Measurements from ENCODE around the gene RALGPS1.

Gene RALGPS1

DNA sequence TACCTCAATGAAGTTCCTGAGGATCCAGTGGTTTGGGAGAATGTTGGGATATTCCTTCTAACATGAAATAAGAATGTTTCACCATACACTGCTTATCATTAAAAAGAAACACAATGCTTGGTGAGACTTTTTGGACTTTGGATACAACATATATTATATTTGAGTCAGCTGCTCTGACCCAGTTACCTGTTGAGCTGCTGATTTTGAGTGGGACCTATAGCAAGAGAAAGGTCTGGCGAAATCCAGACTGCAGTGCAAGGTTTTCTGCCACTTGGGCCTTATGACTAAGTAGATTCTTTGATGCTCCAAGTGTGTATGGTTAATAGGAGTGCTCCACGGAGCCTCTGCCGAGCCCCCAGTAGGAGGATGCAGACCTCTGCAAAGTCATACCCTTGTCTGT lies 10.0 kb upstream of the RALGPS1 start:
- DNase-seq (ENCODE audit: low read depth in 3 of 3): no peak

DNA sequence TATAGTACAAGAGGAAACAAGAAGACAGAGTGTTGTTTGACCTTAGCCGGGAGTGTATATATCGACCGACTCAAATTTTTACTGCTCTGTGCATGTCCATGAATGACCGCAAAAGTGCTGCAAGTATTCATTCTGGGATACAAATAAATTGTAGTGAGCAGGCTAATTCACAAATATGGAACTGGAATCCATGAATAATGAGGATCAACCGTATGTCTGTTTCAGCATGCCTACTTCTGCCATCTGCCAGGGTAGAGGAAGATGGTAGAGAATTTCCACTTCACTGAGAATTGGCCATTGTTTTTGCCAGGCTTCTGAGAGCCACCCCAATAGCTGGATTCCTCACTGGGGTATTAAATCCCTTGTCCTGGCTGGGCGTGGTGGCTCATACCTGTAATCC lies 8.5 kb upstream of the RALGPS1 start:
- DNase-seq (ENCODE audit: low read depth in 3 of 3): no peak

DNA sequence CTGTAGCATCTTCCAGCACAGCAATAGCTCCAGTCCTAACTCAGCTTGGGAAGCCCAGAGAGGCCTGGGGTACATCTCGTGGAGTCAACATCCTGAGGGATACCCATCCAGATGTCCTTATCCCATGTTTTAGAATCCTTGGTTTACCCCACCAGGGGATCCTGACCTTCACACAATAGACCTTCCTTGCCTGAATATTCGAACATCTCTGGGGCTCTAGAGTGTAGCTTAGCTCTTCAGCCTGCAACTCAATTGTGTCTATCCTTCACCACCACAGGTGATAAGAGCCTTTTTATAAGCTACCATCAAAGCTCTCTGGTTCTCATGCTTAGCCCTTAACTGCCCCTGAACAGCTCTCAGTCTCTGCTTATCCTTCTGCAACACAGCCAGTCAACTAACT lies 7.5 kb upstream of the RALGPS1 start:
- DNase-seq (ENCODE audit: low read depth in 3 of 3): no peak

DNA sequence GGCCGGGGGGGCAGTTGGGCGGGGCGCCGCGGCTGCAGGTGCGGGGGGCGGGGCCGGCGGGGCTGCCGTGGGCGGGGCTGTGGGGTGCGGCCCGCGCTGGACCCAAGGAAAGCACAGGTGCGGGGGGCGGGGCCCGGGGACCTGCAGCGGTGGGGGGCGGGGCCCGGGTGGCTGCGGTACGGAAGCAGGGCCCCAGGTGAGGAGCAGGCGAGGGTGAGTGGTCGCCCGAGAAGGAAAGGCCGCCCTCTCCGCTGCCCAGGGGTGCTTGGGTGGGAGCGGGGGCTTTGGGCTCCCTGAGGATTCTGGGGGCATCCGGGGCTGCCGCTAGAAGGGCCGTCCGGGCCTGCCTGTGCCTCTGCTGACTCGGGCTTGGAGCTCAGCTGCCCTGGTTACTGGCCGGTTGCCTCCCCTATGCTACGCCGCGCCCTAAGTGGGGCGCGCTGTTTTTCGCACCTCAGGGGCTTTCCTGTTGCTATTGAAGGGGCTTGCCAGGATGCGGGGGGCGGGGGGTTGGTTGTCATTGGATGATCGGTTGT lies 767 bp downstream of the RALGPS1 start:
- peak in 2 of 3 experiments; percentile 3 to 12 for DNase-seq (ENCODE audit: low read depth in 3 of 3)

DNA sequence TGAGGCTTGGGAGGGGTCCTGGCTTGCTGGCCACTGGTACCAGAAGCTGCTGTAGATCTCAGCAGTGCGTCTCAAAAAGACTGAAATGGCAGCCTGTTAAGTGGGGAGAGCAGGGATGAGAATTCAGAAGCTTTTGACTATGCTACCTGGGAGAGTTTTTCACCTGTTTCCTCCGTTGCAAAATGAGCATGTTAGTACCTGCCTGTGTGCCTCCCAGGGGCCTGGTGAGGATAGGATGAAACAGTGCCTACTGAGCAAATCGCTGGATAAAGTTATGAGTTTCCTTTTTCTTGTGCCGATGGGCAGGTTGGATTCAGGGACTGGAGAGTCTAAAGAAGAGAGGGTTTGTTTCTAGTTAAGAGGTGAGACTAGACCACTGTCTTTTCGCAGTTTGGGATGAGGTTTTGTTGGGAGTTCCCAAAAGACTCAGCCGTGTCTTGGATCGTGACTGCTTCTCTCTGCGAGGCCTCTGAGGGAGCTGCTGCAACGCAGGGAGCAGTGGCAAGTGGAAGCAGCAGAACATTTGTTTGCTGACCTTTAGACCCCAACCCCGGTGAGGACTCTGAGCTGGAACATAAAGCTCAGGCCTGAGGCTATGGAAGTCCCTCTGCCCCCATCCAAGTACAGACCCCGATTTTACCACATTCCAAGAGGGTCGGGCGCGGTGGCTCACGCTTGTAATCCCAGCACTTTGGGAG lies 1.4 kb downstream of the RALGPS1 start:
- DNase-seq (ENCODE audit: low read depth in 3 of 3): no peak

DNA sequence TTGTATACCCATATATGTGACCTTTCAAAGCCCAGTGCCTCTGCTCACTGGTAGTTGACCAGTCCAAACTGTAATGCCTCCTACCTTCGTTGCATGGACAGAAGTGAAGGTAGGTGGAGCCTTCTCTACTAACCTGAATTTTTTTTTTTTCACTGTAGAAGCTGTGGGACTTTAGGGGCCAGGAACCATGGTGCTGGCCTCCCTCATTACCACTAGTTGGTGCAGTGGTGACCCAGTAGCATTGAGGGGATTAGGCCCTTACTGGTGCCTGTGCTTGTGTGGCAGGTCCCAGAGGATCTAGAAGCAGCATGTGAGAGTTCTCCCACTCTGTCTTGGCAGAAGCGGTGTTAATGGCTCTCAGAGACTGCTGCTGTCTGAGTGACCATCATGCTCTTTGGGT lies 2.3 kb downstream of the RALGPS1 start:
- DNase-seq (ENCODE audit: low read depth in 3 of 3): no peak

DNA sequence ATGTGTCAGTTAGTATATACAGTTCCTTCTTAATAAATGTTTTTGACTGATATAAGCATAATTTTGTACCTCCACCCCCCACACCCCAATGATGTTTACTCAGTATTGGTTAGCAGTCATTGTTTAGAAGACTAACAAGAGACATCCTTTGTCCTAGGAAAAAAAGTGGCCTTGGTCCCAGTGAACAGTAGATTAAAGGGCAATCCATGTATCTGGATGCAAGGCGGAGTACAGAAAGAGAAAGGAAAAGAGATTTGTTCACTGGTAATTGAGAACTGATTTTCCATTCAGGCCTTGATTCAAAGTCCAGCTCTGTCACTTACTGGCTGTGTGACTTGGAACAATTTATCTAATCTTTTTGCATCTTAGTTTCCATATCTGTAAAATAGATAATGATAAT lies 4.6 kb downstream of the RALGPS1 start:
- DNase-seq (ENCODE audit: low read depth in 3 of 3): no peak

DNA sequence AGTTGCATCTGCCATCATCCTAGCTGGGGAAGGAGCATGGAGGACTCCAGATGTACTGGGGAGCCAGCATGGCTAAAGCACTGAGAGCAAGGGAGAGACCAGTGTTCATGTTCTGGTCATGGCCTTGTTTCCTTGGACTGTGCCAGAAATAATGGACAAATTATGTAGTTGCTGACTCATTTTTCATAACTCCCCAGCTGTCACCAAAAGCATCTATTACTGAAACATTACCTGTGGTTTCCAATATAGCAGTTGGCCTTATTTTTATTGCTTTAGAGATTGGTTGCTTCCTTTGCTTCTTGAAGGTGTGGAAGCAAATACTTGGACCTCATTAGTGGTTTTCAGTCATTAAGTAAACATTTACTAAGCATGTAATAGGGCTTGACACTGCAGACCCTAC lies 11.3 kb downstream of the RALGPS1 start:
- no peak for DNase-seq (ENCODE audit: low read depth in 3 of 3)

DNA sequence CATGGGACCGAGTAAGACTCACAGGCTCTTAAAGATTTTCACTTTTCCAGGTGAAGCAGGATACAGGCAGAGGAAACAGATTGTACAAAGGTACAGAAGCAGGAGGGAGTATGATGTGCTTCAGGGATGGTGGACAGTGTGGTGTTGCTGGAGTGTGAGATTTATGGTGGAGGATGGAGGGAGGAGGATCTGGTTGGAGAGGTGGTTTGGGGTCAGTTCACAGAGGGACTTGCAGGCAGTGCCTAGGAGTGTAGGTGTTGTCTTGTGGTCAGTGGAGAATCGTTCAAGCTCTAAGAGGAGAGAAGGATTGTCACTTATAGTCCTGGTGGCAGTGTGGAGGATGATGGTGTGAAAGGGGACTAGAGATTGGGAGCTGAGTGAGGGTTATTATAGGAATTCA lies 11.8 kb downstream of the RALGPS1 start:
- DNase-seq (ENCODE audit: low read depth in 3 of 3): no peak

DNA sequence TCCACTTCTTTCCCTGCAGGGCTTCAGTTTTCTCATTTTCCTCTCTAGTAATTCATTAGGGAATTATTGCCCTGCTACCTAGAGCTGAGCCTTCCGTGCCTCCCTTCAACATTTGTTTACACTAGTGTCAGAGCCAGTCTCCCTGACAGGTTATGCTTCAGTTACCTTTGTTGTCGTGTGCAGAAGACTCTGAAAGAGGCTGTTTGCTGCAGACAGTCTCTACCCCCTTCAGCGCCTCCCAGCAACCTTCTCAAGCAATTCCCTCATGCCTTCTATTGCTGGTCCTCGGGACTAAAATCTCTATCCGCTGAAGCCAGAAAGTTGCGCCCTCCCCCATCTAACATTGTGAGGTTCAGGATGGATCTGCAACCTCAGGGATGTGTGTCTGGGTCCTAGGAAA lies 12.8 kb downstream of the RALGPS1 start:
- no peak for DNase-seq (ENCODE audit: low read depth in 3 of 3)

DNA sequence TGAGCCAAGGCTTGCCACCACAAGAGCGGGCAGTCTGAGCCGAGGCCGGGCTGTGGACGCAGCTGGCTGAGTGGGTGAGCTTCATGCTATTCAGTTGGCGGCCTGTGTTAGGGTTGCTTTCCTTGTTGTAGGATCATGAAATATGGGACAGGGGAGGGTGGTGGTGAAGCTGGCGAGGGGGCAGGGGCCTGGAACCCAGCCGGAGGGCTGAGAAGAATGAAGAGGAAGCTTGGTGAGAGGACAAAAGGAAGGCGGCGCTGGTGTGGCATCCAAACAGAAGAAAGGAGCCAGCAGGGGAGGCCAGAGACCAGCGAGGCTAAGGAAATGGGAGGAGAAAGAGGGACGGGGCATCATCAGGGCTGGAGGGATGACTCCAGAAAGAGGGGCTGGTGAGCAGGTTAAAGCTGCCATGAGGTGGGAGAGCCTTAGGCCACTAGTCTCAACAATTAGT lies 18.3 kb downstream of the RALGPS1 start:
- DNase-seq (ENCODE audit: low read depth in 3 of 3): no peak

DNA sequence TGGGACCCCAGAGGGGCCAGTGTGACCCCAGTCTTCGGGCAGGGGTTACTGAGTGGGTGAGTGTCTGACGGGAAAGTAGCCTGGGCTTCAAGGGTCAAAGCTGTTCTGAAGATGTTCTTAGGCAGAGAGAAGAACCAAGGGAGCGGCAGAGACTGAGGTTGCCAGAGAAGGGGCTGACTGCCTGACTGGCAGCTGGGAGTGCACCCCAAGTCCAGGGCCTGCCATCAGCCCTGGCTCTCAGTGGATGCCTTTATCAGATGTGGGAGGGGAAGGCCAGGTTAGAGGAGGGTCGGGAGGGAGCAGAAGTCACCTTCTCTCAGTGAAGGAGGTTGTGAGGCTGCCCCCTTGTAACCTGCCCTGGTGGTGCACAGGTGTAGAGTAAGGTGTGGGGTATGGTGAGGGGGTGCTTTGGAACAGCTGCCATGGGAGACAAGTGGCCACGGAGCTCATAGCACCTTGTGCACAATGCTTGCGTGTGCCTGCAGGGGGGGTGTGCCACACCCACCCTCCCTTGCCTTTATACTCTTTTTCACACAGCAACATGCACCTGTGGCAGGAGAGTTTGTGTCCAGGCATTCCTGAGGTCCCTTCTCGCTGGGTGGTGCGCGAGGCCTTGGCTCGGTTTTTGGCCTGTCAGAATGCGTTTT lies 18.9 kb downstream of the RALGPS1 start:
- DNase-seq (ENCODE audit: low read depth in 3 of 3): no peak

DNA sequence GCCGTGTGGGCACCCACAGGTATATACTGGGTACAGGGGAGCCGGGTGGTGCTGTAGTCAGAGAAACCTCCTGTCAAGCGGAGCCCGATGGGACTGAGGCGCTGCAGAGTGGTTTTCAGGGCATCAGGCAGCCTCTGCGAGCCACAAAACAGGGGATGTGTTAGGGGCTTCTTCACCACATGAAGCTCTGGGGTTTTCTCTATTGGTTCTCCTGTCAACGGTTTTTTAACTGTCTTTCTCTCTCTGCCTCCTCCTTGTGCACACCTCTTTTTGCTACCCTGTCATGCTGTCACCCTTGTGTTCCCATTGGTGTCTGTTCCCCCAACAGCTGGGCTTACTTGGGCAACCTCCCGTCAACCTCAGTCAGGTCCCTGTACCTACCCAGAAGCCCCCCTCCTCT lies 19.9 kb downstream of the RALGPS1 start:
- DNase-seq (ENCODE audit: low read depth in 3 of 3): no peak

DNA sequence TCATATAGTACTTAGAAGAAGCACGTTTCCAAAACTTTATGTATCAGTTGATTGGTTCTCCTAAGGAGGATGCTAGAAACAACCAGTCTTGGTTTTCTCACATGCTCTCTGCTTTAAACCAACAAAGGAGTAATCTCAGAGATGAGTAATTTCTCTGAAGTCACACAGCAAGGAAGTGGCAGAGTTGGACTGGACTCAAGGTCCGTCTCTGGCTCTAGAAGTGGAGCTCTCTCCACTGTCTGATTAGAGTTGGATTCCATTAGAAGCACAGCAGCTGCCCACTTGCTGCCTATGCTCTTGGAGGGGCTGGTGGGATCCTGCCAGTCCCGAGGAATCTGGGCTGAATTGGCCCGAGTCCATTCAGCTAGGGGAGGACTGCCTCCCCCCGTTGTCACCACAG lies 21.0 kb downstream of the RALGPS1 start:
- no peak for DNase-seq (ENCODE audit: low read depth in 3 of 3)

DNA sequence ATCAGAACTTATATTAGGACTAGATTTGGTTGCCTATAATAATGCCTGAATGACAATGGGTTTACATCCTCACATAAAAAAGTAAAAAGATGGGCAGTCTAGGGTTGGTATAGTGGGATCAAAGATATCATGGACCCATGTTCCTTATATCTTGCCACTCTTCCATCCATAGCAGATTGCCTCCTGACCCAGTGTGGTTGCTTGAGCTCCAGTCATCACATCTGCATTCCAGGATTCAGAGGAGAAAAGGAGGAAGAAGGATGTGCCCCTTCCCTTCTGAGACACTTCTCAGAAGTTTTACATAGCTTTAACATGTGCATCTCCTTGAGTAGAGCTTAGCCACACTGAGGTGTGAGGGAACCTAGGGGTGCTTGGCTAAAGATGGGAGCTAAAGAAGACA lies 22.9 kb downstream of the RALGPS1 start:
- DNase-seq (ENCODE audit: low read depth in 3 of 3): no peak

DNA sequence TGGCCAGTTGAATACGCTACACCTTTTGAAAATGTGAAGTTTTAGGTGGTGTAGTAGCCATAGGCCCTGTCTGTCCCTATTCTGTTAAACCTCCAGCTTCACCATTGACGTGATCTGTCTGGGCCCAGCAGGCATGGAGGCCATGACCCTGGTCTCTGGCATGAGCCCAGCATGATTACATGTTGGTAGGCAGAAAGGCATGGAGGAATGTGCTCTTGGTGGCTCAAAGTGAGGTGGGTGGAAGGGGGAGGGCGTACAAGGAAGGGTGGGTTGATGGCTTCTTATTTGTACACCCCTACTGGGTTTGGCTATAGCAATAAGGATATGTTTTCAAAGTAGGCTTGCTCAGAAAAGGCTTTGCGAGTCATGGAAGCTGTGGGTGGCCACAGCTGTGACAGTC lies 23.7 kb downstream of the RALGPS1 start:
- no peak for DNase-seq (ENCODE audit: low read depth in 3 of 3)

DNA sequence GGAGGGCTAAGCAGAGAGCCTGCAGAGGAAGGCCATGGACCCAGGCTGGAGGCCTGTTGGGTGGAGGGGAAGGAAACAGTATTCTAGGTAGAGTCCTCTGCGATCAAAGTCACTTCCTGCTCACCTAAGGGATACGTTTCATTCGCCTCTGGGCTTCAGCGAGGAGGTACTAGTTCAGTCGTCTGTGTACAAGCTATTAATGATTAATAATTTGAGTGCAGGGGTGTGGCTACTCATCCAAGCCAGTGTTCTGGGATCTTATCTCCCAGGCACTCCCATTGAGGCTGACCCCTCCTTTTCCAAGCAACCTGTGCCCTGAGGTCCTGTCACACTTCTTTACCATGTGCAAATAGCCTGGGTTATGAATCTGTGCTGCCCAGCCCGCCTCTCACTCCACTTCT lies 25.2 kb downstream of the RALGPS1 start:
- no peak for DNase-seq (ENCODE audit: low read depth in 3 of 3)

DNA sequence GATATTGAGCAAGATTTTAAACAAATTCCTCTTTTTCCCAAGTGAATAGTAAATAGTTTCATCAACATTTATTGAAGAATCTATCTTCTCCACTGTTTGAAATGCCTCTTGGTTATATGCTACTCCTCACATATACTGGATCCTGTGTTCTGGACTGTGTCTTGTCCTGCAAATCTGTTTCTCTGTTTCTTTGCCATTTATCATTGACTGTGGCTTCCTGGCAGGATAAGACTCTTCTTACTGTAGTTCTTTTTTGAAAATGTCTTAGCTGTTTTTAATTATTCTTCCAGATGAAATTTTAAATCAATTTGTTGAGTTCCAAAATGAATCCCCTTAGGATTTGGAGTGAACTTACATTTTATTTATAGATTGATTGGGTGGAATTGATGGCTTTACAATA lies 27.8 kb downstream of the RALGPS1 start:
- no peak for DNase-seq (ENCODE audit: low read depth in 3 of 3)

DNA sequence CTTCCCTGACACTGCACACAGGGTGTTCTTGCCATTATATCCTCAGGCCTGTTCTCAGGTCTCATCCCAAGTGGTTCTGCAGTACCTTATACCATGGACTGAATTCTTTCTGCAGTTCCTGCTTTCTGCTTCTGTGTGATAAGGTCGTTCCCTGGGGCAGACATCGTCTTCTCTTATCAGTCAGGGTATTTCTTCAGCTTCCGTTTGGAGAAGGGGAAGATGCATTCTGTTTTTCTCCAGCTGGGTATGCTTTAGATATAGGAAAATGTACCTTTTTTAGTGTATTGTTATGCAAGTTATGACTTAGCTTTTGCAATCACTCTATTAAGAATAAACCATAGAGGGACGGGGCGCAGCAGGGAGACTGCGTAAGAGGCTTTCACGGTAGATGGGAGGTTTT lies 31.1 kb downstream of the RALGPS1 start:
- DNase-seq (ENCODE audit: low read depth in 3 of 3): no peak

DNA sequence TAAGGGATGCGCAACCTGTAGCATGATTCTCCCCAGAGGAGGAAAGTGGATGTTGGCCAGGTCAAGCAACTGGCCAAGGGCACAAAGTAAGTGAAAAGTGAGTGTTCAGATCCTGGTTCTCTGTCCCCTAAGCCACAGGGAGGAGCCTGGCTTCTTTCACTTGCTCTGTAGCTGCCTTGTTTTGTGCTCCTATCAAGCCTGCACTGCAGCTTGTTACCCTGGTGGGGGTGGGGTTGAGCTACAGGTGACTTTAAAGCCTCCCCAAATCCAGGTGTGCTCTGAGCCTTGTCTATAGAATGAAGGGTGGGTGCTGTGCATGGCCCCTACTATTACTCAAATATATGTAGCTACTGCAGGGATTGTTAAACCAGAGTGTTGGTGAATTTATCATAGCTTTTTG lies 32.9 kb downstream of the RALGPS1 start:
- no peak for DNase-seq (ENCODE audit: low read depth in 3 of 3)

DNA sequence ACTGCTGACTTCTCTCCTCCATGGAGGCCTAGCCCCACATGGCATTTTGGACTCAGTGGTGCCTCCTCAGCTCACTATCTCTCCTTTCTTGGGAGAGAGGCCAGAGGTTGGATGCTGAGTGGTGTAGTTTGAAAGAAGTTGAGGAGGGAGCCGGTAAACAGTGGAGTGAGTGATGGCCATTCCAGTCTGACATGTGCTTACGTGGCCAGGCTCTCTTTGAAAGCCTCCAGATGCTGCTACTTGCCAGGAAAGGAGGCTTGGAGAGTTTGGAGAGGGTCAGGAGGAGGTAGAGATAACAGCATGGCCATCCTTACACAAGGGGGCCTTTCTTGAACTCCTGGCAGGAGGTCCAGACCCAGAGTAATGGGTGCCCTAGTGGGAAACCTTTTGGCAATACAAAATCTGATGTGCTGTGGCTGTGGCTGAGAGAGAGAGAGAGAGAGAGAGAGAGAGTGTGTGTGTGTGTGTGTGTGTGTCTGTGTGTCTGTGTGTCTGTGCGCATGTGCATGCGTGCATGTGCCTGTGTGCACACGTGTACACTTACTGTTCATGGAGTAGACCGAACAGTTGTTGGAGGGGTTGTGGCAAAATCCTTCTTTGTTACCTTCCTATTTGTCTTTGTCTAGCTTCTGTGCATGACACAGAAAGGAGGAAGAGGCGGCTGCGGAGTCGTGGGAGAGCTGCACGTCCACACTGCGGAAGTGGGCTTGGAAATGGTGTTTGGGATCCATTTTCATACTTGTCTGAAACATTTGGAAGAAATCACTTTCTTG lies 37.8 kb downstream of the RALGPS1 start:
- DNase-seq (ENCODE audit: low read depth in 3 of 3): no peak

DNA sequence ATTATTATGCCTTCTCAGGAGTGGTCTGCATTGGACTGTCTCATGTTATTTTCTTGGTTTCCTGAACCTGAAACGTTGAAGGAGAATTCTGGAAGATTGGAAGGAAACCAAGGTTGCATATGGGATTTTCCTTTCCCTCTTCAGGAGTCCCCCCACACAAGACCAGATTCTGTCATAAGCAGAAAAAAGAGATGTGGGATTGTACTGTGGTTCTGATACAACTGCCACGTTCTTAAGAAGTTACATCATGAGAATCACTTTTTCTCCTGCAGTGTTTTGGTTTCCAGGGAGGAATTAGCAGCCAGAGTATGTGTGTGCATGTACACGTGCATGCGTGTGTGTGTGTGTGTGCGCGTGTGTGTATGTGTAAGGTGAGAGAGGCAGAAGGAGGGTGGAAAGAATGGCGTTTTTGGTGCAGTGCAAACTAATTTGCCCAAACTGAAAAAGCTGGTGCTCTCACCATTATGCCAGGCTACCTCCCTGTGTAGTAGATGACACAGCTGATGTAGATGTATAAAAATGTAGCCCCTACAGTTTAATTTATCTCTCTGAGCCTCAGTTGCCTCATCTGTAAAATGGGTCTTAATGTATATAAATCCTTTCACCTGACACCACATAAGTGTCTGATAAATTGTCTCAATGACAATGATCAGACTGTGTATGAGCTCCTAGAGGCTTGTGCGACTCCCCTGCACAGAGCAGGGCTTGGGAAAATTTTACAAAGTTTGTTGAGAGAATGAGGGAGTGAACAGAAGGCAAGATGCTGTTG lies 38.6 kb downstream of the RALGPS1 start:
- DNase-seq (ENCODE audit: low read depth in 3 of 3): no peak
